Measurements from ENCODE around the gene PHYKPL. TPM values are rescaled to one million over a fixed set of nuclear protein-coding genes. Genes with fewer than 3 reads are reported as not detected.
"Not testable (repeated sequence)": the region's sequence is repeated elsewhere in the genome, so short reads cannot be mapped to it uniquely, and the experiment has no call there.

Gene PHYKPL
- total RNA-seq, 1 donor, result 31.5 TPM

DNA sequence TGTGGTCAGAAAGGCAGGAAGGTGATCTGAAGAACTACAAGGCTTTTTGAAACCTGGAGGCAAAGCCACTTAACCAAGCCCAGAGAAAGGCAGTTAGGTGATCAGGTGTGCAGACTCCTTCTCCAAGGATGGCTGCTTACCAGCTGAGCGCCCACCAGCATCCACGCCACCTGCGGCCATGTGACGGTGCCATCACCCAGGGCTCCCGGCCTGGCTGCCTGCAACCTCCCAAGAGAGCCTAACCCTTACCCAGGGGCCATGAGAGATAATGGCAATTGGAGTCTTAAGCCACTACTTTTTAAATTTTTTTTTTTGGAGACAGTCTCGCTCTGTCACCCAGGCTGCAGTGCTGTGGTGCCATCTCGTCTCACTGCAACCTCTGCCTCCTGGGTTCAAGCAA is 33.1 kb upstream of the PHYKPL start:
- TF ChIP-seq, protein P1, sequence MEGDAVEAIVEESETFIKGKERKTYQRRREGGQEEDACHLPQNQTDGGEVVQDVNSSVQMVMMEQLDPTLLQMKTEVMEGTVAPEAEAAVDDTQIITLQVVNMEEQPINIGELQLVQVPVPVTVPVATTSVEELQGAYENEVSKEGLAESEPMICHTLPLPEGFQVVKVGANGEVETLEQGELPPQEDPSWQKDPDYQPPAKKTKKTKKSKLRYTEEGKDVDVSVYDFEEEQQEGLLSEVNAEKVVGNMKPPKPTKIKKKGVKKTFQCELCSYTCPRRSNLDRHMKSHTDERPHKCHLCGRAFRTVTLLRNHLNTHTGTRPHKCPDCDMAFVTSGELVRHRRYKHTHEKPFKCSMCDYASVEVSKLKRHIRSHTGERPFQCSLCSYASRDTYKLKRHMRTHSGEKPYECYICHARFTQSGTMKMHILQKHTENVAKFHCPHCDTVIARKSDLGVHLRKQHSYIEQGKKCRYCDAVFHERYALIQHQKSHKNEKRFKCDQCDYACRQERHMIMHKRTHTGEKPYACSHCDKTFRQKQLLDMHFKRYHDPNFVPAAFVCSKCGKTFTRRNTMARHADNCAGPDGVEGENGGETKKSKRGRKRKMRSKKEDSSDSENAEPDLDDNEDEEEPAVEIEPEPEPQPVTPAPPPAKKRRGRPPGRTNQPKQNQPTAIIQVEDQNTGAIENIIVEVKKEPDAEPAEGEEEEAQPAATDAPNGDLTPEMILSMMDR (IDR thresholded peaks at IDR 0.05; ENCODE audit: insufficient read depth, low read depth, low read length), result no peak
- no peak overlapping the region for H3K4me3 ChIP-seq (ENCODE audit: low read depth, low read length)
- no peak for DNase-seq (ENCODE audit: low read depth)

DNA sequence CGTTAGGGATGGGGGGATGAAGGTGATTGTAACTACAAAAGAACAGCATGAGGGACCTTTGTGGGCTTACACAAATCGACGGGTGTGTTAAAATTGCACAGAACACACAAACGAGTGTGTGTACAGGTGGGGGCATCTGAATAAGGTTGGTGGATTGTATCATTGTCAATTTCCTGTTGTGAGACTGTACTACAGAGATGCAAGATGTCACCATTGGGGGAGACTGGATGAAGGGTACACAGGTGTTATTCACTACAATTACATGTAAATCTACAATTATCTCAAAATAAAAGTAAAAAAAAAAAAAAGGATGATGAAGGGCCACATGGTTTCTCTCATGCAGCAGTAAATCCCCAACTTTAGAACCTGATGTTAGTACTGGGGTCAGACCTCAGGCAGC is 31.4 kb upstream of the PHYKPL start:
- H3K4me3 ChIP-seq (ENCODE audit: low read depth, low read length), result no peak overlapping the region
- no peak for DNase-seq (ENCODE audit: low read depth)
- TF ChIP-seq, protein P1 (IDR thresholded peaks at IDR 0.05; ENCODE audit: insufficient read depth, low read depth, low read length), result no peak

DNA sequence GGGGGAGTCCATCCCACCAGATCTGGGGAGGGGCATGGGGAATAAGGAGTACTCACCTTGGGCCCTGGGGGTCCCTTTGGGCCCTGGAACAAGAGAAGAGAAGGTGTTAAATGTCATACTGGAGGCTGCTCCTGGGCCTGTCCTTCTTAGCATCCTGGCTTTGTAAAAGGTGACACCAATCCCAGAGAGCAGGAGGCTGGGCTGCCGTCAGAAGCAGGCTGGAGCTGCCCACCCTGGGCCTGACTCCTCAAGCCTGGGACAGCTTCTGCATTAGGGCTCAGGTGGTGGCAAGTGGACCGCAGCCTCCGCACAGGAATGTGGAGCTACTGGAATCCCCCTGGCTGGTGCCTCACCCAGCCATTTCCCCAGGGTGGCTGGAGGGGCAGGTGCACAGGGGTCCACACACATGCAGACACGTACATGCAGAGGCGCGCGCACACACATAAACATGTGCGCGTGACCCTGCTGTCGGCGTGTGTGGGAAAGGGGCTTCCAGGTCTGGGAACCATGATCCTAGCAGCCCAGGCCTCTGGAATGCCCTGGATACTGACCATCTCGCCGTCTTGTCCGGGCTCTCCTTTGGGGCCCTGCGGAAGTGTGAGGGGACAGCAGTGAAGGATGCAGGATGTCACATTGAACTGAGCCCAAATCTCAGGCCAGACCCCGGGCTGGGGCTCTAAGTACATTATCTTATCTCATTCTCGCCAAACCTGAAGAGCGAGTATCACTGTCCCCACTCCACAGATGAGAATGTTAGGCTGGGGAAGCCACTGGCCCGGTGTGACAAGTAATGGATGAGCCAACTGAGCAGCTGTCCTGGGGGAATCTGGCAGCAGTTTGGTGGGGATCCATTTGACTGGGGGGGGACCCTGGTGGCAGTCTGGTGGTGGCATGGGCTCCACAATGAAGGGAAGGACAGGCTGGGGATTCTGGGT is 29.3 kb upstream of the PHYKPL start:
- no peak for DNase-seq (ENCODE audit: low read depth)
- TF ChIP-seq, protein P1 (IDR thresholded peaks at IDR 0.05; ENCODE audit: insufficient read depth, low read depth, low read length), result no peak
- no peak overlapping the region for H3K4me3 ChIP-seq (ENCODE audit: low read depth, low read length)

DNA sequence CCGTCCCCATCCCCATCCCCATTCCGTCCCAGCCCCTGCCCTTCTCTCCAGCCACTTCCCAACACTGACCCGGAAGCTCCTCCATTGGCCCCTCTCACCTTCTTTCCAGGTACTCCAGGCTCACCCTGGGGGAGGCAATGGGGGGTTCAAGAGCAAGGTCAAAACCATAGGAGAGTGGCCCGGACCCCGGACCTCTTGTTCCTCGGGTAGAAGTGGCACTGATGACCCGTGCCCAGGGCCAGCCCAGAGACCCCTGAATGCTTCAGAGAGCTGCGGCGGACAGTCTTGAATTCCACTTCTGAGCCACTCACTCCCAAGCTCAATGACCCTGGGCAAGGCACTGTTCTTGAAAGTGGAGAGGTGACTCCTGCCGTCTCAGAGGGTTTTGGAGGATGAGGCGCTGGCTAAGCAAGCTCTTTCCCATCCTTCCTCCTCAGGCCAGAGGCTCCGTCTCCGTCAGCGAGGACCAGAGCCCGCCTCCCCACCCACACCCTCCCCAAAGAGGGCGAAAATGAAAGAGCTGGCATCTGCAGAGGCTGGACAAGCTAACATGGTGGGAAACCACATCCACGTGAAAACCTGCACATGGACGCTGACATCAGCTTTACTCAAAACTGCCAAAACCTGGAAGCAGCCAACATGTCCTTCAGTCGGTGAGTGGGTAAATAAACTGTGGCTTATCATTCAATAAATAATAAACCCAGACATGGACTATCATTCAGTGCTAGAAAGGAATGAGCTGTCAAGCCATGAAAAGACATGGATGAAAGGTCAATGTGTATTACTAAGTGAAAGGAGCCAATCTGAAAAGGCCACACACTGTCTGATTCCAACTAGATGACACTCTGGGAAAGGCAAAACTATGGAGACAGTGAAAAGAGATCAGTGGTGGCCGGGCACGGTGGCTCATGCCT is 27.3 kb upstream of the PHYKPL start:
- no peak overlapping the region for H3K4me3 ChIP-seq (ENCODE audit: low read depth, low read length)
- TF ChIP-seq, protein P1 (IDR thresholded peaks at IDR 0.05; ENCODE audit: insufficient read depth, low read depth, low read length), result no peak
- no peak for DNase-seq (ENCODE audit: low read depth)

DNA sequence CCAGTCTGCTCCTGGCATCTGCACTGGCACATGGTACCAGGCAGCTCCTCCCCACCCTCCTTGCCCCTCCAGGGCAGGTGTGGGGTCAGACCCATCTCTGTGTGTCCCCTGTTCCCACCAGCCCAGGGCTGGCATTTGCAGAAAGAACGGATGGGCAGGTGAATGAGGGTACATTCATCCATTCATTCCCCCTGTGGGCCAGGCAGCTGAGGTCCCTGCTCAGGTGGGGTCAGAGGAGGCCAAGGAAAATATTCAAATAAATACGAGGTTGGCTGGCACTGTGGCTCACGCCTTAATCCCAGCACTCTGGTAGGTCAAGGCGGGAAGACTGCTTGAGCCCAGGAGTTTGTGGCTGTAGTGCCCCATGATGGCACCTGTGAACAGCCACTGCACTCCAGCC is 25.0 kb upstream of the PHYKPL start:
- DNase-seq (ENCODE audit: low read depth), result no peak
- TF ChIP-seq, protein P1 (IDR thresholded peaks at IDR 0.05; ENCODE audit: insufficient read depth, low read depth, low read length), result no peak

DNA sequence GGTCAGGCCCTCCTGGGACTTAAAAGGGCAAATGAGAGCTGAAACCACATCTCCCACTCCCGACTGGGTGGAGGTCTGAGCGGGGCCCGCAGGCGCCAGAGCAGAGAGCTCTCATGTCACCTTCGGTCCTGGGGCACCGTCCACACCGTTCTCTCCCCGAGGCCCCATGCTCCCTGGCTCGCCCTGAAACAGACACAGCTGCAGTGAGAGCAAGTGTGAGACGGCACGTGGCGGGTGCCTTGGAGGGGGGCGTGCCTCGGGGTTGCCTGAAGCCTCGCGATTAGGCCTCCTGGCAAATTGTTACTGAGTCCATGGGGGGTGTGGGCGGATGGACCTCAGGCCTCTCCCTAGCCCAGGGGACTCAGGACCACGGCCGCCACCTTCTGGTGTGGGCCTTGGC is 24.1 kb upstream of the PHYKPL start:
- no peak for DNase-seq (ENCODE audit: low read depth)
- H3K4me3 ChIP-seq (ENCODE audit: low read depth, low read length), result no peak overlapping the region
- TF ChIP-seq, protein P1 (IDR thresholded peaks at IDR 0.05; ENCODE audit: insufficient read depth, low read depth, low read length), result no peak

More for the DNA sequence above, 25.0 kb upstream of the PHYKPL start:
- H3K4me3 ChIP-seq (ENCODE audit: low read depth, low read length), result no peak overlapping the region

DNA sequence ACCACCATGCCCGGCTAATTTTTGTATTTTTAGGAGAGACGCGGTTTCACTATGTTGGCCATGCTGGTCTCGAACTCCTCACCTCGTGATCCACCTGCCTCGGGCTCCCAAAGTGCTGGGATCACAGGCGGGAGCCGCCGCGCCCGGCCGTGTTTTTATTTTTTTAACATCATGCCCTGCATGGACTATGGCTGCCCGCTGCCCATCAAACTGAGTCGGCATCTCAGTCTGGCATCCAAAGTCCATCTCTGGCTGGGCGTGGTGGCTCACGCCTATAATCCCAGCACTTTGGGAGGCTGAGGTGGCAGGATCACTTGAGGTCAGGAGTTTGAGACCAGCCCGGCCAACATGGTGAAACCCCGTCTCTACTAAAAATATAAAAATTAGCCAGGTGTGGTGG is 21.0 kb upstream of the PHYKPL start:
- not testable (repeated sequence) for H3K4me3 ChIP-seq (ENCODE audit: low read depth, low read length); DNase-seq (ENCODE audit: low read depth)

Data from fibroblast of villous mesenchyme (primary cell).